Activated naive CD4-positive, alpha-beta T cell (primary cell): ENCODE measurements around the gene ELL.
"Not testable (repeated sequence)": the region's sequence is repeated elsewhere in the genome, so short reads cannot be mapped to it uniquely, and the experiment has no call there.

ENCODE experiments used
- DNase-seq, 4 experiments: peaks; one replicate each; lab custom pipeline; 2025; lab: John Stamatoyannopoulos, UW

ELL gene

GRCh38 chr19:18422530-18423191, 99.2 kb downstream of the ELL start:
- DNase-seq: no peak

- no peak for DNase-seq
Measured at GRCh38 chr19:18421371-18421959, 100.4 kb downstream of the ELL start.

GRCh38 chr19:18420930-18421329, 100.9 kb downstream of the ELL start:
- no peak for DNase-seq

- DNase-seq: no peak
Measured at GRCh38 chr19:18419699-18420460, 102.0 kb downstream of the ELL start.

- peak in 2 of 4 experiments; percentile 41 to 67 for DNase-seq
Measured at GRCh38 chr19:18419195-18419698, 102.6 kb downstream of the ELL start, which contains the start of gene SSBP4. SSBP4 (plus strand) TSS chr19:18419398; CDS start chr19:18419649, 251 bp downstream.

GRCh38 chr19:18418483-18419194, 103.2 kb downstream of the ELL start:
- peak in 1 of 4 experiments; percentile 50 for DNase-seq

GRCh38 chr19:18418029-18418482, 103.8 kb downstream of the ELL start:
- no peak for DNase-seq

- DNase-seq: no peak
Measured at GRCh38 chr19:18417250-18418028, 104.4 kb downstream of the ELL start.

- no peak for DNase-seq
Measured at GRCh38 chr19:18416778-18417249, 105.1 kb downstream of the ELL start.

GRCh38 chr19:18415178-18415867, 106.5 kb downstream of the ELL start:
- no peak for DNase-seq

- no peak for DNase-seq
Measured at GRCh38 chr19:18414504-18415177, 107.2 kb downstream of the ELL start.

- DNase-seq: no peak
Measured at GRCh38 chr19:18412610-18413239, 109.1 kb downstream of the ELL start.

- DNase-seq: no peak
Measured at GRCh38 chr19:18408053-18408476, 113.8 kb downstream of the ELL start.

GRCh38 chr19:18406749-18407148, 115.1 kb downstream of the ELL start:
- DNase-seq: no peak

- DNase-seq: not testable (repeated sequence)
Measured at GRCh38 chr19:18405754-18406153, 116.1 kb downstream of the ELL start.

GRCh38 chr19:18402455-18403248, 119.2 kb downstream of the ELL start:
- DNase-seq: not testable (repeated sequence)

- DNase-seq: no peak
Measured at GRCh38 chr19:18401580-18402112, 120.2 kb downstream of the ELL start.

GRCh38 chr19:18399008-18399407, 122.9 kb downstream of the ELL start:
- DNase-seq: no peak
